IMR-90 (cell line): ENCODE measurements around the gene RYR2. TPM values are rescaled to one million over a fixed set of nuclear protein-coding genes. Genes with fewer than 3 reads are reported as not detected.

Experiments used
- ATAC-seq: fragments of 200-7000 bp; cut with Tn5 transposase; 2 replicates; pipeline ENCODE4 v1.9.1; 2020; ENCODE audit warnings: low read depth, mild to moderate bottlenecking, moderate library complexity
- BruUV-seq: library from RNA; stranded (reverse); fragments of 400-500 nt; replicated peaks from 2 replicates; lab custom pipeline; 2021; lab: Mats Ljungman, UMichigan
- CTCF ChIA-PET: fragments of 300-600 bp; formaldehyde crosslinking; extraction: SDS; loops from one replicate; lab custom pipeline; 2021; ENCODE audit warnings: antibody characterized with exemption; lab: Yijun Ruan, JAX
- POLR2A ChIA-PET: fragments of 300-600 bp; sonication (Branson Sonifier 250); formaldehyde crosslinking; loops from one replicate; lab custom pipeline; 2022; ENCODE audit warnings: antibody characterized with exemption; ENCODE audit not compliant: unreplicated experiment; lab: Charles Lee
- DNase-seq: peaks from one replicate; pipeline ENCODE4 v3.0.0; 2013
- H2AFZ ChIP-seq: replicated peaks from 2 replicates; pipeline ENCODE3; 2013; ENCODE audit warnings: low read length, mild to moderate bottlenecking; ENCODE audit not compliant: poor library complexity
- H2AK5ac ChIP-seq: 2 replicates; pipeline ENCODE4 v1.6.1; 2013; ENCODE audit warnings: low read depth, low read length, inconsistent platforms
- H2AK9ac ChIP-seq: replicated peaks from 2 replicates; pipeline ENCODE3; 2013; ENCODE audit warnings: mild to moderate bottlenecking, low read depth, low read length, moderate library complexity; ENCODE audit not compliant: poor library complexity
- H2BK120ac ChIP-seq: 2 replicates; pipeline ENCODE4 v1.6.1; 2013; ENCODE audit warnings: low read depth, low read length, inconsistent platforms
- H2BK15ac ChIP-seq: 3 replicates; pipeline ENCODE4 v1.6.1; 2013; ENCODE audit warnings: low read depth, low read length, inconsistent platforms
- H2BK20ac ChIP-seq: 2 replicates; pipeline ENCODE4 v1.6.1; 2013; ENCODE audit warnings: low read depth, mild to moderate bottlenecking, inconsistent platforms, low read length, moderate library complexity
- H2BK5ac ChIP-seq: 2 replicates; pipeline ENCODE4 v1.6.1; 2013; ENCODE audit warnings: mild to moderate bottlenecking, low read depth, low read length, inconsistent platforms; ENCODE audit not compliant: poor library complexity, severe bottlenecking
- H3K14ac ChIP-seq: replicated peaks from 2 replicates; pipeline ENCODE4 v1.6.1; 2013; ENCODE audit warnings: low read depth, low read length, inconsistent platforms
- H3K18ac ChIP-seq: 2 replicates; pipeline ENCODE4 v1.6.1; 2013; ENCODE audit warnings: low read depth, low read length, control low read depth
- H3K23ac ChIP-seq: 2 replicates; pipeline ENCODE4 v1.6.1; 2013; ENCODE audit warnings: low read depth, low read length, inconsistent platforms
- H3K27ac ChIP-seq: 2 replicates; pipeline ENCODE4 v1.5.1; 2013; ENCODE audit warnings: mild to moderate bottlenecking, control low read depth, low read length; ENCODE audit not compliant: insufficient read depth
- H3K27me3 ChIP-seq: 2 replicates; pipeline ENCODE4 v1.6.1; 2013; ENCODE audit warnings: low read length; ENCODE audit not compliant: control insufficient read depth, insufficient read depth
- H3K36me3 ChIP-seq: 2 replicates; pipeline ENCODE4 v1.6.1; 2013; ENCODE audit warnings: low read length, mixed read lengths; ENCODE audit not compliant: control insufficient read depth, insufficient read depth
- H3K4ac ChIP-seq: 2 replicates; pipeline ENCODE4 v1.6.1; 2013; ENCODE audit warnings: low read depth, low read length, inconsistent platforms
- H3K4me1 ChIP-seq: 2 replicates; pipeline ENCODE4 v1.6.1; 2013; ENCODE audit warnings: low read length, mixed read lengths; ENCODE audit not compliant: control insufficient read depth, insufficient read depth
- H3K4me2 ChIP-seq: 2 replicates; pipeline ENCODE4 v1.6.1; 2013; ENCODE audit warnings: low read depth, mild to moderate bottlenecking, control low read depth, low read length, moderate library complexity
- H3K4me3 ChIP-seq: 2 replicates; pipeline ENCODE4 v1.5.1; 2013; ENCODE audit warnings: low read depth, mild to moderate bottlenecking, control low read depth, low read length, moderate library complexity; ENCODE audit not compliant: insufficient read depth
- H3K56ac ChIP-seq: 2 replicates; pipeline ENCODE4 v1.6.1; 2013; ENCODE audit warnings: low read length, inconsistent platforms; ENCODE audit not compliant: insufficient read depth; ENCODE audit errors: extremely low read depth
- H3K79me1 ChIP-seq, 2 experiments: 2 replicates each; pipeline ENCODE4 v1.6.1; 2013; ENCODE audit warnings: low read length in 2 of 2, inconsistent platforms in 1 of 2, low read depth in 1 of 2
- H3K9ac ChIP-seq: 2 replicates; pipeline ENCODE4 v1.6.1; 2013; ENCODE audit warnings: low read depth, low read length, control low read depth
- H3K9me1 ChIP-seq: 2 replicates; pipeline ENCODE4 v1.6.1; 2013; ENCODE audit warnings: low read length, inconsistent platforms; ENCODE audit not compliant: insufficient read depth
- H3K9me3 ChIP-seq: 2 replicates; pipeline ENCODE4 v1.6.1; 2013; ENCODE audit warnings: low read length; ENCODE audit not compliant: control insufficient read depth, insufficient read depth
- H4K20me1 ChIP-seq: 2 replicates; pipeline ENCODE4 v1.6.1; 2013; ENCODE audit warnings: low read length, inconsistent platforms; ENCODE audit not compliant: insufficient read depth
- H4K5ac ChIP-seq: 2 replicates; pipeline ENCODE4 v1.6.1; 2013; ENCODE audit warnings: mild to moderate bottlenecking, low read depth, low read length, control low read depth
- H4K8ac ChIP-seq, 2 experiments: 2 replicates each; pipeline ENCODE4 v1.6.1; 2013; ENCODE audit warnings: low read depth in 2 of 2, low read length in 2 of 2, control low read depth in 1 of 2, inconsistent platforms in 1 of 2
- H4K91ac ChIP-seq: 2 replicates; pipeline ENCODE4 v1.6.1; 2013; ENCODE audit warnings: low read depth, low read length, inconsistent platforms; ENCODE audit not compliant: insufficient read depth
- BHLHE40 ChIP-seq: fragments of 150-350 bp; IDR thresholded peaks from 2 replicates; pipeline ENCODE4 v1.6.1; 2016; ENCODE audit warnings: mild to moderate bottlenecking, low read depth, low read length
- CEBPB ChIP-seq: IDR thresholded peaks from 2 replicates; pipeline ENCODE4 v1.6.1; 2012; ENCODE audit warnings: low read depth, low read length, improper control_type of control experiment
- CHD1 ChIP-seq: IDR thresholded peaks from 2 replicates; pipeline ENCODE4 v1.6.1; 2012; ENCODE audit warnings: low read depth, low read length, improper control_type of control experiment
- FOS ChIP-seq: fragments of 150-350 bp; IDR thresholded peaks from 2 replicates; pipeline ENCODE4 v1.6.1; 2016; ENCODE audit warnings: low read depth, low read length
- MAFK ChIP-seq: IDR thresholded peaks from 2 replicates; pipeline ENCODE4 v1.6.1; 2012; ENCODE audit warnings: low read depth, low read length, improper control_type of control experiment
- MAZ ChIP-seq: IDR thresholded peaks from 2 replicates; pipeline ENCODE4 v1.6.1; 2012; ENCODE audit warnings: low read depth, mild to moderate bottlenecking, low read length, improper control_type of control experiment, moderate library complexity, borderline replicate concordance
- MXI1 ChIP-seq: IDR thresholded peaks from 2 replicates; pipeline ENCODE4 v1.6.1; 2012; ENCODE audit warnings: low read depth, mild to moderate bottlenecking, low read length, moderate library complexity, borderline replicate concordance
- NFE2L2 ChIP-seq: fragments of 150-350 bp; IDR thresholded peaks from 2 replicates; pipeline ENCODE4 v1.6.1; 2016; ENCODE audit warnings: low read depth, mild to moderate bottlenecking, low read length
- POLR2A ChIP-seq: IDR thresholded peaks from 2 replicates; pipeline ENCODE4 v1.6.1; 2012; ENCODE audit warnings: mild to moderate bottlenecking, low read depth, low read length
- RAD21 ChIP-seq: IDR thresholded peaks from 2 replicates; pipeline ENCODE4 v1.6.1; 2012; ENCODE audit warnings: low read length, improper control_type of control experiment
- RCOR1 ChIP-seq: IDR thresholded peaks from 2 replicates; pipeline ENCODE4 v1.6.1; 2012; ENCODE audit warnings: mild to moderate bottlenecking, low read length, improper control_type of control experiment; ENCODE audit not compliant: insufficient replicate concordance
- RFX5 ChIP-seq: IDR thresholded peaks from 2 replicates; pipeline ENCODE4 v1.8.0; 2012; ENCODE audit warnings: low read depth, mild to moderate bottlenecking, low read length, moderate library complexity
- SMC3 ChIP-seq: fragments of 150-350 bp; IDR thresholded peaks from 2 replicates; pipeline ENCODE4 v1.6.1; 2016; ENCODE audit warnings: low read depth, mild to moderate bottlenecking, antibody characterized with exemption, low read length, moderate library complexity
- WGBS, 2 experiments: methylation state at CpG; one replicate each; pipeline versions ENCODE4 v1.1.5 to v1.1.7; 2013; ENCODE audit warnings: missing lambda C conversion rate in 2 of 2; ENCODE audit not compliant: insufficient read length in 1 of 2; ENCODE audit errors: extremely low coverage in 2 of 2; 5-methylcytosine and 5-hydroxymethylcytosine counted together
- dilution Hi-C: fragments of 300-500 bp; cut with HindIII; formaldehyde crosslinking; loops from one replicate; pipeline ENCODE4 v1.14.3; 2018; ENCODE audit warnings: low sequenced_read_pairs; ENCODE audit not compliant: unreplicated experiment
- in situ Hi-C: fragments of 300-500 bp; cut with MboI; formaldehyde crosslinking; loops from 3 replicates; pipeline ENCODE4 v1.14.3; 2019; ENCODE audit warnings: low sequenced_read_pairs, inconsistent platforms, mixed read lengths
- intact Hi-C: fragments of 100-400 bp; cut with micrococcal nuclease; formaldehyde crosslinking; loops from 2 replicates; pipeline ENCODE4 v1.10.0; 2022
- polyA plus RNA-seq, 3 experiments: library from polyadenylated mRNA; depleted of rRNA; stranded (reverse); fragments of >200 nt; gene quantifications; 2 replicates each; pipeline ENCODE4 v1.2.3, GENCODE V29; 2012; ENCODE audit warnings: low replicate concordance in 1 of 3
- total RNA-seq: library from RNA; depleted of rRNA; stranded (reverse); fragments of >200 nt; gene quantifications from 2 replicates; pipeline ENCODE4 v1.2.3, GENCODE V29; 2012
- TF ChIP-seq, protein P1 (sequence below): fragments of 150-350 bp; IDR thresholded peaks from 2 replicates; pipeline ENCODE4 v1.6.1; 2017; ENCODE audit warnings: mild to moderate bottlenecking, antibody characterized with exemption, low read length, low read depth
- TF ChIP-seq, protein P2 (sequence below): conservative IDR thresholded peaks from 2 replicates; pipeline ENCODE4 v1.5.1; 2012; ENCODE audit warnings: mild to moderate bottlenecking, low read depth, low read length, improper control_type of control experiment
- TF ChIP-seq, protein P3 (sequence below): fragments of 150-350 bp; IDR thresholded peaks from 2 replicates; pipeline ENCODE4 v1.6.1; 2016; ENCODE audit warnings: low read depth, mild to moderate bottlenecking, low read length, moderate library complexity, borderline replicate concordance

Gene RYR2
- total and polyA plus RNA-seq, 2 of the 4 experiments (the other 2 are of a cell fraction): not detected

DNA sequence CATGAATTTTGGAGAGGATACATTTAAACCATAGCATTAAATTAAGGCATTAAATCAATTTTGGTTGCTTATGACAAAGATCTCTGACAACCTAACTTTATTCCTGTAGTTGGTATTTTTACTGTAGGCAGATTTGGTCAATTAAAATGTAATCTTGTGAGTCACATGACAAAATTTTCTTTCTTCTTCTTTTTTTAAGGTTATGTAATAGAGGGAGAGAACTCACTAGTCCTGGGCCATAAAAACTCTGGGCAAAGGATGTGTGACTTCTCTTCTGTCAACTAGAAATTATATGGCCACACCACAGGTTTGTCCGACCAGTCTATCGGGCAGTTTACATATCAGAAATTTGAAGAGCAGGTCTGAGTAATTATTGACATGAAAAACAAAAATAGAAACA lies 181.4 kb downstream of the RYR2 start:
- H3K4me2 ChIP-seq: no peak overlapping the region
- dilution Hi-C loops (no loop called here), in situ Hi-C loops (no loop called here), intact Hi-C loops (no loop called here)
- DNase-seq: no peak
- TF ChIP-seq, protein P1, sequence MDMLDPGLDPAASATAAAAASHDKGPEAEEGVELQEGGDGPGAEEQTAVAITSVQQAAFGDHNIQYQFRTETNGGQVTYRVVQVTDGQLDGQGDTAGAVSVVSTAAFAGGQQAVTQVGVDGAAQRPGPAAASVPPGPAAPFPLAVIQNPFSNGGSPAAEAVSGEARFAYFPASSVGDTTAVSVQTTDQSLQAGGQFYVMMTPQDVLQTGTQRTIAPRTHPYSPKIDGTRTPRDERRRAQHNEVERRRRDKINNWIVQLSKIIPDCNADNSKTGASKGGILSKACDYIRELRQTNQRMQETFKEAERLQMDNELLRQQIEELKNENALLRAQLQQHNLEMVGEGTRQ: no peak
- TF ChIP-seq POLR2A (no peak), SMC3 (no peak), MAZ (no peak), RFX5 (no peak), RCOR1 (no peak), FOS (no peak), RAD21 (no peak), NFE2L2 (no peak), CHD1 (no peak), BHLHE40 (no peak), CEBPB (no peak), MXI1 (no peak), MAFK (no peak)
- TF ChIP-seq, protein P2, sequence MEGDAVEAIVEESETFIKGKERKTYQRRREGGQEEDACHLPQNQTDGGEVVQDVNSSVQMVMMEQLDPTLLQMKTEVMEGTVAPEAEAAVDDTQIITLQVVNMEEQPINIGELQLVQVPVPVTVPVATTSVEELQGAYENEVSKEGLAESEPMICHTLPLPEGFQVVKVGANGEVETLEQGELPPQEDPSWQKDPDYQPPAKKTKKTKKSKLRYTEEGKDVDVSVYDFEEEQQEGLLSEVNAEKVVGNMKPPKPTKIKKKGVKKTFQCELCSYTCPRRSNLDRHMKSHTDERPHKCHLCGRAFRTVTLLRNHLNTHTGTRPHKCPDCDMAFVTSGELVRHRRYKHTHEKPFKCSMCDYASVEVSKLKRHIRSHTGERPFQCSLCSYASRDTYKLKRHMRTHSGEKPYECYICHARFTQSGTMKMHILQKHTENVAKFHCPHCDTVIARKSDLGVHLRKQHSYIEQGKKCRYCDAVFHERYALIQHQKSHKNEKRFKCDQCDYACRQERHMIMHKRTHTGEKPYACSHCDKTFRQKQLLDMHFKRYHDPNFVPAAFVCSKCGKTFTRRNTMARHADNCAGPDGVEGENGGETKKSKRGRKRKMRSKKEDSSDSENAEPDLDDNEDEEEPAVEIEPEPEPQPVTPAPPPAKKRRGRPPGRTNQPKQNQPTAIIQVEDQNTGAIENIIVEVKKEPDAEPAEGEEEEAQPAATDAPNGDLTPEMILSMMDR: no peak
- TF ChIP-seq, protein P3, sequence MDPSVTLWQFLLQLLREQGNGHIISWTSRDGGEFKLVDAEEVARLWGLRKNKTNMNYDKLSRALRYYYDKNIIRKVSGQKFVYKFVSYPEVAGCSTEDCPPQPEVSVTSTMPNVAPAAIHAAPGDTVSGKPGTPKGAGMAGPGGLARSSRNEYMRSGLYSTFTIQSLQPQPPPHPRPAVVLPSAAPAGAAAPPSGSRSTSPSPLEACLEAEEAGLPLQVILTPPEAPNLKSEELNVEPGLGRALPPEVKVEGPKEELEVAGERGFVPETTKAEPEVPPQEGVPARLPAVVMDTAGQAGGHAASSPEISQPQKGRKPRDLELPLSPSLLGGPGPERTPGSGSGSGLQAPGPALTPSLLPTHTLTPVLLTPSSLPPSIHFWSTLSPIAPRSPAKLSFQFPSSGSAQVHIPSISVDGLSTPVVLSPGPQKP: no peak
- H4K8ac ChIP-seq: no peak overlapping the region
- H2BK15ac ChIP-seq: no peak overlapping the region
- no peaks in the 10 kb centered on the region for H3K27me3 ChIP-seq
- no TSS peak for BruUV-seq
- no peak overlapping the region for H3K4ac ChIP-seq
- H4K5ac ChIP-seq: no peak overlapping the region
- no peak overlapping the region for H4K91ac ChIP-seq
- ChIA-PET CTCF (no interaction called here), POLR2A (no interaction called here)
- H3K4me1 ChIP-seq: no peaks in the 10 kb centered on the region
- no peaks in the 10 kb centered on the region for H3K79me1 ChIP-seq
- H3K56ac ChIP-seq: no peak overlapping the region
- no peak overlapping the region for H2BK20ac ChIP-seq
- H4K20me1 ChIP-seq: no peaks in the 10 kb centered on the region
- no peak overlapping the region for H3K18ac ChIP-seq
- H3K14ac ChIP-seq: no peak overlapping the region
- no peak overlapping the region for H2AK9ac ChIP-seq
- H3K9ac ChIP-seq: no peak overlapping the region
- no peaks in the 10 kb centered on the region for H3K36me3 ChIP-seq
- no peak overlapping the region for H2AK5ac ChIP-seq
- no peak for ATAC-seq
- no peak overlapping the region for H2AFZ ChIP-seq
- H3K9me1 ChIP-seq: no peaks in the 10 kb centered on the region
- no peak overlapping the region for H3K4me3 ChIP-seq
- no peak overlapping the region for H2BK120ac ChIP-seq
- no peak overlapping the region for H3K27ac ChIP-seq
- H2BK5ac ChIP-seq: no peak overlapping the region
- H3K9me3 ChIP-seq: peaks cover 6% of the 10 kb centered on the region
- no peak overlapping the region for H3K23ac ChIP-seq
- WGBS, 2 experiments: no CpG with 5 or more reads among the region's 2 CpGs
